Stimulated activated CD4-positive, alpha-beta T cell treated with anti-CD3 and anti-CD28 coated beads, Interleukin-2, amount 100 ng/mL, for 24 hours (primary cell): ENCODE results near the gene PRKN.

Experiments used
- DNase-seq, 2 donors: peaks; one replicate each; pipeline ENCODE4 v3.0.0-alpha.2; 2020

The PRKN gene

GRCh38 chr6:162220876-162221275 is 506.7 kb downstream of the PRKN start:
- DNase-seq: no peak

GRCh38 chr6:162219266-162219665 is 508.3 kb downstream of the PRKN start:
- no peak for DNase-seq

GRCh38 chr6:162217811-162218493 is 509.6 kb downstream of the PRKN start:
- DNase-seq: no peak

GRCh38 chr6:162217058-162217457 is 510.5 kb downstream of the PRKN start:
- no peak for DNase-seq

GRCh38 chr6:162211777-162212176 is 515.8 kb downstream of the PRKN start:
- no peak for DNase-seq

- no peak for DNase-seq
These were observed 516.5 kb downstream of the PRKN start for GRCh38 chr6:162211022-162211421.

GRCh38 chr6:162203287-162203686 is 524.3 kb downstream of the PRKN start:
- DNase-seq: no peak

GRCh38 chr6:162200945-162201690 is 526.4 kb downstream of the PRKN start:
- DNase-seq: no peak

- no peak for DNase-seq
These were observed 527.5 kb downstream of the PRKN start for GRCh38 chr6:162200041-162200440.

GRCh38 chr6:162198925-162199324 is 528.6 kb downstream of the PRKN start:
- DNase-seq: no peak

GRCh38 chr6:162198076-162198475 is 529.5 kb downstream of the PRKN start:
- no peak for DNase-seq

GRCh38 chr6:162195441-162195840 is 532.1 kb downstream of the PRKN start:
- no peak for DNase-seq

GRCh38 chr6:162190981-162191380 is 536.6 kb downstream of the PRKN start:
- DNase-seq: no peak

- DNase-seq: no peak
These were observed 540.2 kb downstream of the PRKN start for GRCh38 chr6:162187168-162187935.

- DNase-seq: no peak
These were observed 543.1 kb downstream of the PRKN start for GRCh38 chr6:162184465-162184864.

GRCh38 chr6:162181741-162182401 is 545.7 kb downstream of the PRKN start:
- DNase-seq: no peak

- no peak for DNase-seq
These were observed 546.5 kb downstream of the PRKN start for GRCh38 chr6:162181111-162181510.

GRCh38 chr6:162179196-162179951 is 548.2 kb downstream of the PRKN start:
- no peak for DNase-seq

- no peak for DNase-seq
These were observed 548.9 kb downstream of the PRKN start for GRCh38 chr6:162178666-162179065.

- DNase-seq: no peak
These were observed 549.3 kb downstream of the PRKN start for GRCh38 chr6:162178266-162178665.

GRCh38 chr6:162177746-162178145 is 549.8 kb downstream of the PRKN start:
- DNase-seq: no peak

- DNase-seq: no peak
These were observed 554.1 kb downstream of the PRKN start for GRCh38 chr6:162173466-162173865.
